IMR-90 (cell line): ENCODE results near the gene SEMA3C.

Experiments
- CTCF ChIP-seq: conservative IDR thresholded peaks from 2 replicates; pipeline ENCODE4 v1.5.1; 2012; ENCODE audit warnings: mild to moderate bottlenecking, low read depth, low read length, improper control_type of control experiment
- MAZ ChIP-seq: IDR thresholded peaks from 2 replicates; pipeline ENCODE4 v1.6.1; 2012; ENCODE audit warnings: low read depth, mild to moderate bottlenecking, low read length, improper control_type of control experiment, moderate library complexity, borderline replicate concordance
- POLR2A ChIP-seq: IDR thresholded peaks from 2 replicates; pipeline ENCODE4 v1.6.1; 2012; ENCODE audit warnings: mild to moderate bottlenecking, low read depth, low read length
- RAD21 ChIP-seq: IDR thresholded peaks from 2 replicates; pipeline ENCODE4 v1.6.1; 2012; ENCODE audit warnings: low read length, improper control_type of control experiment
- RFX5 ChIP-seq: IDR thresholded peaks from 2 replicates; pipeline ENCODE4 v1.8.0; 2012; ENCODE audit warnings: low read depth, mild to moderate bottlenecking, low read length, moderate library complexity
- TF ChIP-seq, protein P1 (sequence below): fragments of 150-350 bp; IDR thresholded peaks from 2 replicates; pipeline ENCODE4 v1.6.1; 2017; ENCODE audit warnings: mild to moderate bottlenecking, antibody characterized with exemption, low read length, low read depth

GRCh38 chr7:80731281-80731680, 187.6 kb downstream of the SEMA3C start:
- no peak for TF ChIP-seq POLR2A
- TF ChIP-seq CTCF, result no peak
- TF ChIP-seq RFX5, result no peak
- TF ChIP-seq, protein P1, sequence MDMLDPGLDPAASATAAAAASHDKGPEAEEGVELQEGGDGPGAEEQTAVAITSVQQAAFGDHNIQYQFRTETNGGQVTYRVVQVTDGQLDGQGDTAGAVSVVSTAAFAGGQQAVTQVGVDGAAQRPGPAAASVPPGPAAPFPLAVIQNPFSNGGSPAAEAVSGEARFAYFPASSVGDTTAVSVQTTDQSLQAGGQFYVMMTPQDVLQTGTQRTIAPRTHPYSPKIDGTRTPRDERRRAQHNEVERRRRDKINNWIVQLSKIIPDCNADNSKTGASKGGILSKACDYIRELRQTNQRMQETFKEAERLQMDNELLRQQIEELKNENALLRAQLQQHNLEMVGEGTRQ, result no peak
- no peak for TF ChIP-seq MAZ
- TF ChIP-seq RAD21, result no peak
